Central memory CD8-positive, alpha-beta T cell (primary cell): Measurements from ENCODE around the gene DAZAP1.
"Not testable (repeated sequence)": the region's sequence is repeated elsewhere in the genome, so short reads cannot be mapped to it uniquely, and the experiment has no call there.

Experiments
- ATAC-seq: fragments of 150-1000 bp; cut with Tn5 transposase; replicated peaks from 2 replicates; pipeline ENCODE4 v1.10.0; 2022; ENCODE audit warnings: mild to moderate bottlenecking, moderate FRiP score, moderate number of reproducible peaks; ENCODE audit not compliant: poor library complexity, severe bottlenecking; ENCODE audit errors: extremely low read depth
- DNase-seq, 2 donors: peaks; one replicate each; pipeline ENCODE4 v3.0.0; 2021; ENCODE audit warnings: low spot score in 2 of 2
- H3K27ac Mint-ChIP-seq: one replicate; pipeline ENCODE4 v1.8.0; 2022; ENCODE audit warnings: low read depth, mild to moderate bottlenecking, moderate library complexity, mixed read lengths
- H3K27me3 Mint-ChIP-seq: one replicate; pipeline ENCODE4 v1.8.0; 2022; ENCODE audit warnings: mixed read lengths
- H3K36me3 Mint-ChIP-seq: one replicate; pipeline ENCODE4 v1.8.0; 2022; ENCODE audit warnings: mild to moderate bottlenecking, moderate library complexity, mixed read lengths; ENCODE audit not compliant: insufficient read depth
- H3K4me1 Mint-ChIP-seq: one replicate; pipeline ENCODE4 v1.8.0; 2022; ENCODE audit warnings: mixed read lengths
- H3K4me3 Mint-ChIP-seq: one replicate; pipeline ENCODE4 v1.8.0; 2022; ENCODE audit warnings: mild to moderate bottlenecking, moderate library complexity, mixed read lengths
- H3K9me3 Mint-ChIP-seq: one replicate; pipeline ENCODE4 v1.8.0; 2022; ENCODE audit warnings: mixed read lengths

DAZAP1 gene

GRCh38 chr19:1432507-1432887, 25.1 kb downstream of the DAZAP1 start:
- Mint-ChIP-seq H3K4me1 (no peaks in the 10 kb centered on the region), H3K9me3 (no peaks in the 10 kb centered on the region), H3K27ac (no peak overlapping the region), H3K36me3 (peaks cover 48% of the 10 kb centered on the region), H3K27me3 (no peaks in the 10 kb centered on the region), H3K4me3 (no peak overlapping the region)
- DNase-seq, result no peak
- ATAC-seq, result no peak

- H3K27me3 Mint-ChIP-seq, result no peaks in the 10 kb centered on the region
- peaks cover 4% of the 10 kb centered on the region for H3K4me1 Mint-ChIP-seq
- H3K36me3 Mint-ChIP-seq, result peaks cover 50% of the 10 kb centered on the region
- no peaks in the 10 kb centered on the region for H3K9me3 Mint-ChIP-seq
- ATAC-seq, result no peak
- no peak overlapping the region for H3K4me3 Mint-ChIP-seq
- no peak for DNase-seq
- H3K27ac Mint-ChIP-seq, result no peak overlapping the region
Observed at GRCh38 chr19:1433119-1434039, 26.0 kb downstream of the DAZAP1 start.

- Mint-ChIP-seq H3K27ac (no peak overlapping the region), H3K4me1 (peaks cover 5% of the 10 kb centered on the region), H3K4me3 (no peak overlapping the region), H3K27me3 (no peaks in the 10 kb centered on the region), H3K36me3 (peaks cover 49% of the 10 kb centered on the region), H3K9me3 (no peaks in the 10 kb centered on the region)
- no peak for DNase-seq
- ATAC-seq, result no peak
Observed at GRCh38 chr19:1434040-1434366, 26.6 kb downstream of the DAZAP1 start.

GRCh38 chr19:1434577-1435060, 27.2 kb downstream of the DAZAP1 start:
- H3K27ac Mint-ChIP-seq, result no peak overlapping the region
- no peak overlapping the region for H3K4me3 Mint-ChIP-seq
- peaks cover 54% of the 10 kb centered on the region for H3K36me3 Mint-ChIP-seq
- DNase-seq (no peak), ATAC-seq (no peak)
- H3K4me1 Mint-ChIP-seq, result peaks cover 9% of the 10 kb centered on the region
- H3K9me3 Mint-ChIP-seq, result no peaks in the 10 kb centered on the region
- no peaks in the 10 kb centered on the region for H3K27me3 Mint-ChIP-seq

- no peak overlapping the region for H3K4me3 Mint-ChIP-seq
- H3K27ac Mint-ChIP-seq, result no peak overlapping the region
- peaks cover 12% of the 10 kb centered on the region for H3K4me1 Mint-ChIP-seq
- no peaks in the 10 kb centered on the region for H3K9me3 Mint-ChIP-seq
- H3K36me3 Mint-ChIP-seq, result peaks cover 55% of the 10 kb centered on the region
- no peaks in the 10 kb centered on the region for H3K27me3 Mint-ChIP-seq
- no peak for ATAC-seq
- DNase-seq, result no peak
Observed at GRCh38 chr19:1435378-1435989, 28.1 kb downstream of the DAZAP1 start.

- H3K27ac Mint-ChIP-seq, result peak overlapping the region; percentile 99
- peaks cover 61% of the 10 kb centered on the region for H3K36me3 Mint-ChIP-seq
- ATAC-seq, result no peak
- no peaks in the 10 kb centered on the region for H3K9me3 Mint-ChIP-seq
- peaks cover 17% of the 10 kb centered on the region for H3K4me1 Mint-ChIP-seq
- no peaks in the 10 kb centered on the region for H3K27me3 Mint-ChIP-seq
- DNase-seq, result no peak
- H3K4me3 Mint-ChIP-seq, result no peak overlapping the region
Observed at GRCh38 chr19:1437609-1438008, 30.2 kb downstream of the DAZAP1 start.

GRCh38 chr19:1438035-1438932, 30.9 kb downstream of the DAZAP1 start, which contains the start of gene RPS15:
Gene RPS15, plus strand, starts transcription at chr19:1438396. Its CDS starts 30 bp downstream, at chr19:1438426.
- peak; percentile 94 for DNase-seq
- ATAC-seq, result peak; percentile 76
- H3K27me3 Mint-ChIP-seq, result no peaks in the 10 kb centered on the region
- H3K27ac Mint-ChIP-seq, result peak within 1 kb of the TSS; percentile 99
- peak within 1 kb of the TSS; percentile 98 for H3K4me3 Mint-ChIP-seq
- H3K9me3 Mint-ChIP-seq, result no peaks in the 10 kb centered on the region
- peaks cover 17% of the 10 kb centered on the region for H3K4me1 Mint-ChIP-seq
- H3K36me3 Mint-ChIP-seq, result peaks cover 63% of the 10 kb centered on the region

- Mint-ChIP-seq H3K36me3 (peaks cover 61% of the 10 kb centered on the region), H3K27ac (peak overlapping the region; percentile 99), H3K4me3 (peak overlapping the region; percentile 98), H3K9me3 (no peaks in the 10 kb centered on the region), H3K27me3 (no peaks in the 10 kb centered on the region), H3K4me1 (peaks cover 17% of the 10 kb centered on the region)
- DNase-seq (no peak), ATAC-seq (no peak)
Observed at GRCh38 chr19:1438933-1439354, 31.6 kb downstream of the DAZAP1 start.

GRCh38 chr19:1439525-1440417, 32.4 kb downstream of the DAZAP1 start:
- Mint-ChIP-seq H3K4me1 (peaks cover 20% of the 10 kb centered on the region), H3K27ac (peak overlapping the region; percentile 99), H3K4me3 (peak overlapping the region; percentile 98), H3K36me3 (peaks cover 63% of the 10 kb centered on the region)
- peak in 1 of 2 donors; percentile 27 for DNase-seq
- H3K9me3 Mint-ChIP-seq, H3K27me3 Mint-ChIP-seq, ATAC-seq: not testable (repeated sequence)

GRCh38 chr19:1440418-1440801, 33.0 kb downstream of the DAZAP1 start:
- Mint-ChIP-seq H3K4me3 (peak overlapping the region; percentile 98), H3K4me1 (peaks cover 25% of the 10 kb centered on the region), H3K27me3 (no peaks in the 10 kb centered on the region), H3K27ac (peak overlapping the region; percentile 99), H3K36me3 (peaks cover 64% of the 10 kb centered on the region), H3K9me3 (no peaks in the 10 kb centered on the region)
- DNase-seq, result no peak
- no peak for ATAC-seq

GRCh38 chr19:1441022-1441426, 33.6 kb downstream of the DAZAP1 start:
- DNase-seq (no peak), ATAC-seq (no peak)
- Mint-ChIP-seq H3K4me1 (peaks cover 28% of the 10 kb centered on the region), H3K9me3 (no peaks in the 10 kb centered on the region), H3K27me3 (no peaks in the 10 kb centered on the region), H3K27ac (peak overlapping the region; percentile 99), H3K4me3 (peak overlapping the region; percentile 98), H3K36me3 (peaks cover 62% of the 10 kb centered on the region)
